Urinary bladder (tissue), 4 donors: ENCODE results near the gene PTGDS. TPM values are rescaled to one million over a fixed set of nuclear protein-coding genes. Genes with fewer than 3 reads are reported as not detected.

Experiments
- DNase-seq: peaks from one replicate; pipeline ENCODE4 v3.0.0-alpha.2; 2015; ENCODE audit errors: extremely low spot score
- H3K27ac ChIP-seq: one replicate; pipeline ENCODE4 v1.5.1; 2013; ENCODE audit warnings: low read depth, mild to moderate bottlenecking, moderate library complexity
- H3K36me3 ChIP-seq: one replicate; pipeline ENCODE4 v1.6.1; 2013; ENCODE audit warnings: mild to moderate bottlenecking, moderate library complexity; ENCODE audit not compliant: insufficient read depth
- H3K4me1 ChIP-seq: one replicate; pipeline ENCODE4 v1.6.1; 2013; ENCODE audit warnings: mild to moderate bottlenecking, moderate library complexity; ENCODE audit not compliant: insufficient read depth
- H3K4me3 ChIP-seq: one replicate; pipeline ENCODE4 v1.5.1; 2013; ENCODE audit warnings: low read depth, low read length
- WGBS: extraction: QIAGEN DNeasy Blood & Tissue Kit; methylation state at CpG from one replicate; pipeline ENCODE4 v1.1.7; 2013; 5-methylcytosine and 5-hydroxymethylcytosine counted together
- polyA plus RNA-seq: library from polyadenylated mRNA; stranded (reverse); fragments of 200-250 nt; gene quantifications from one replicate; pipeline ENCODE4 v1.2.3, GENCODE V29; 2013
- total RNA-seq: library from RNA; depleted of rRNA; stranded (reverse); fragments of >200 nt; gene quantifications from one replicate; pipeline ENCODE4 v1.2.3, GENCODE V29; 2014
- donor health status: healthy with polysubstance abuse.
- donor health status: healthy.

Gene PTGDS
- total and polyA plus RNA-seq, 2 donors = 3.3 to 71.8 TPM

GRCh38 chr9:136988872-136989271 is 11.6 kb downstream of the PTGDS start:
- 93% methylated on average over 4 of the region's 4 CpGs for WGBS
- no peak overlapping the region for H3K27ac ChIP-seq
- H3K36me3 ChIP-seq = no peaks in the 10 kb centered on the region
- no peak overlapping the region for H3K4me3 ChIP-seq
- no peaks in the 10 kb centered on the region for H3K4me1 ChIP-seq
- no peak for DNase-seq

- no peak for DNase-seq
- Histone ChIP-seq H3K4me1 (no peaks in the 10 kb centered on the region), H3K36me3 (no peaks in the 10 kb centered on the region), H3K4me3 (no peak overlapping the region), H3K27ac (no peak overlapping the region)
- 80% methylated on average over 10 of the region's 10 CpGs for WGBS
These were observed 13.1 kb downstream of the PTGDS start for GRCh38 chr9:136990242-136990911.

GRCh38 chr9:136991993-136992818 is 14.9 kb downstream of the PTGDS start, which contains the start of gene PAXX:
PAXX (plus strand) TSS chr9:136992422; CDS start chr9:136992444, 22 bp downstream.
- DNase-seq = peak; percentile 68
- no peaks in the 10 kb centered on the region for H3K36me3 ChIP-seq
- no peaks in the 10 kb centered on the region for H3K4me1 ChIP-seq
- WGBS = under 1% methylated on average over 92 of the region's 92 CpGs
- H3K27ac ChIP-seq = peak within 1 kb of the TSS; percentile 65
- peak within 1 kb of the TSS; percentile 75 for H3K4me3 ChIP-seq

GRCh38 chr9:136992819-136993369 is 15.6 kb downstream of the PTGDS start:
- no peak overlapping the region for H3K27ac ChIP-seq
- H3K4me3 ChIP-seq = peak overlapping the region; percentile 75
- no peak for DNase-seq
- no peaks in the 10 kb centered on the region for H3K36me3 ChIP-seq
- no peaks in the 10 kb centered on the region for H3K4me1 ChIP-seq
- 43% methylated on average over 18 of the region's 18 CpGs for WGBS

GRCh38 chr9:136994180-136994887 is 17.0 kb downstream of the PTGDS start:
- 67% methylated on average over 54 of the region's 54 CpGs for WGBS
- H3K4me1 ChIP-seq = no peaks in the 10 kb centered on the region
- H3K27ac ChIP-seq = no peak overlapping the region
- H3K4me3 ChIP-seq = no peak overlapping the region
- no peak for DNase-seq
- no peaks in the 10 kb centered on the region for H3K36me3 ChIP-seq

- 35% methylated on average over 40 of the region's 40 CpGs for WGBS
- Histone ChIP-seq H3K4me3 (no peak overlapping the region), H3K36me3 (no peaks in the 10 kb centered on the region), H3K27ac (no peak overlapping the region), H3K4me1 (no peaks in the 10 kb centered on the region)
- DNase-seq = no peak
These were observed 17.6 kb downstream of the PTGDS start for GRCh38 chr9:136994888-136995230.

- 21% methylated on average over 30 of the region's 30 CpGs for WGBS
- Histone ChIP-seq H3K4me1 (no peaks in the 10 kb centered on the region), H3K4me3 (no peak overlapping the region), H3K27ac (no peak overlapping the region), H3K36me3 (no peaks in the 10 kb centered on the region)
- no peak for DNase-seq
These were observed 18.1 kb downstream of the PTGDS start for GRCh38 chr9:136995362-136995761.

GRCh38 chr9:136995772-136996311 is 18.5 kb downstream of the PTGDS start:
- H3K27ac ChIP-seq = no peak overlapping the region
- DNase-seq = no peak
- 15% methylated on average over 12 of the region's 12 CpGs for WGBS

GRCh38 chr9:136996361-136997292 is 19.3 kb downstream of the PTGDS start, which contains the start of gene CLIC3:
CLIC3 (minus strand) TSS chr9:136996568; CDS start chr9:136996543, 25 bp downstream.
- 28% methylated on average over 35 of the region's 35 CpGs for WGBS
- H3K4me3 ChIP-seq = no peak within 1 kb of the TSS
- H3K4me1 ChIP-seq = no peaks in the 10 kb centered on the region
- H3K27ac ChIP-seq = no peak within 1 kb of the TSS
- DNase-seq = no peak
- H3K36me3 ChIP-seq = no peaks in the 10 kb centered on the region

More at GRCh38 chr9:136995772-136996311, 18.5 kb downstream of the PTGDS start:
- H3K4me3 ChIP-seq = no peak overlapping the region
- no peaks in the 10 kb centered on the region for H3K4me1 ChIP-seq
- H3K36me3 ChIP-seq = no peaks in the 10 kb centered on the region

- Histone ChIP-seq H3K4me1 (no peaks in the 10 kb centered on the region), H3K4me3 (no peak overlapping the region), H3K36me3 (no peaks in the 10 kb centered on the region), H3K27ac (no peak overlapping the region)
- 83% methylated on average over 10 of the region's 10 CpGs for WGBS
- no peak for DNase-seq
These were observed 20.1 kb downstream of the PTGDS start for GRCh38 chr9:136997371-136997770.

GRCh38 chr9:136997830-136998234 is 20.5 kb downstream of the PTGDS start:
- Histone ChIP-seq H3K36me3 (no peaks in the 10 kb centered on the region), H3K27ac (no peak overlapping the region), H3K4me3 (no peak overlapping the region), H3K4me1 (no peaks in the 10 kb centered on the region)
- no peak for DNase-seq
- 70% methylated on average over 18 of the region's 18 CpGs for WGBS

- Histone ChIP-seq H3K4me1 (no peaks in the 10 kb centered on the region), H3K4me3 (no peak overlapping the region), H3K36me3 (no peaks in the 10 kb centered on the region), H3K27ac (no peak overlapping the region)
- 66% methylated on average over 10 of the region's 10 CpGs for WGBS
- no peak for DNase-seq
These were observed 23.1 kb downstream of the PTGDS start for GRCh38 chr9:137000177-137000930.
